ENCODE measurements around the gene CLDN34.

CLDN34 gene

DNA sequence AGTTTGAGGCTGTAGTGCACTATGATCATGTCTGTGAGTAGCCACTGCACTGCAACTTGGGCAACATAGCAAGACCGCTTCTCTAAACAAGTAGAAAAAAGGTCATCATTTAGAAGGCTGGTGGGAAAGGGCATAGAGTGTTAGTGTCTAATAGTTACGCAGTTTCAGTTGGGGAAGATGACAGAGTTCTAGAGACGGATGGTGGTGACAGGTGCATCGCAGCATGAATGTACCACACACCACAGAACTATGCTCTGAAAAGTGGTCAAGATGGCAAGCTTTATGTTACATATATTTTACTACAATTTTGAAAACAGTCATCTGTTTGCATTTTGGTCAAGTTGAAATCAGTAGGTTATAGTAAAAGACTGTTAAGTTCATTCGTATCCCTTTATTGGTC lies 23.7 kb upstream of the CLDN34 start:
- Histone ChIP-seq H3K27ac (ENCODE audit: low read length) (no peak overlapping the region), H3K36me3 (ENCODE audit: insufficient read depth, low read depth, low read length) (peaks cover 43% of the 10 kb centered on the region; the same call in 1 of the 2 replicates), H3K9me3 (ENCODE audit: insufficient read depth, low read depth, low read length) (no peaks in the 10 kb centered on the region), H3K27me3 (ENCODE audit: insufficient read depth, low read length) (no peaks in the 10 kb centered on the region), H3K4me3 (ENCODE audit: low read length) (no peak overlapping the region), H3K4me1 (ENCODE audit: insufficient read depth, low read length) (no peaks in the 10 kb centered on the region), H3K9ac (ENCODE audit: low read depth, low read length) (no peak overlapping the region)

DNA sequence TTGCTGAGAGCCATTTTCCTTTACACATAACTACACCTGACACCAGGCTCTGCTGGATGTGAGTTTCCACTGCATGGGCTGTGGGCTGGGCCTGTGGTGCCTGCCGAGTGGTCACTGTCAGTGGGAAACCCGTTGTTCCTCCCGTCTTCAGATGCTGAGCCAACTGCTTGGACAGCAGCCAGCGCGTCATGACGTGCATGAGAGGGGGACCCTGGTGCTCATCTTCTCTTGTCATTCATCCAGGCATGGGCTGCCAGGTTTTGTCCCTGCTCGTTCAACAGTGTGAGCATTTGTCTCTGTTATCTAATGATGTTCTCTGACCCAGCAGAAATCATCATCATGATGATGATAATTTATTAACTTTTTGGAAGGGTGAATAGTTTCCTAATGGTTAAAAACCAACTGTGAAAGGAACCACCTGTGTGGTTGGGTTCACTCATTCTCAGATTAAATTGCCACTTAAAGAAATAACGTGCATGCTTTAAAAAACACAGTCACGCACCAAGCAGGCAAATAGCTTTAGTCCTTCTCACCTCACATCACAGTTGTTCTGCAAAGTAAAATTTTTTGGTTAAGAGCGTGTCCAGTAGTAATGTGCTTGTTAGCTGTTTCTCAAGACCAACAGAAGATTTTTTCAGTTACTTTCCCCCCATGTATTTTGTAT lies 19.9 kb upstream of the CLDN34 start:
- Histone ChIP-seq H3K9me3 (ENCODE audit: insufficient read depth, low read depth, low read length) (no peaks in the 10 kb centered on the region), H3K9ac (ENCODE audit: low read depth, low read length) (no peak overlapping the region), H3K4me1 (ENCODE audit: insufficient read depth, low read length) (no peaks in the 10 kb centered on the region), H3K27me3 (ENCODE audit: insufficient read depth, low read length) (no peaks in the 10 kb centered on the region), H3K4me3 (ENCODE audit: low read length) (no peak overlapping the region), H3K36me3 (ENCODE audit: insufficient read depth, low read depth, low read length) (peaks cover 23% of the 10 kb centered on the region; the same call in 1 of the 2 replicates), H3K27ac (ENCODE audit: low read length) (no peak overlapping the region)

DNA sequence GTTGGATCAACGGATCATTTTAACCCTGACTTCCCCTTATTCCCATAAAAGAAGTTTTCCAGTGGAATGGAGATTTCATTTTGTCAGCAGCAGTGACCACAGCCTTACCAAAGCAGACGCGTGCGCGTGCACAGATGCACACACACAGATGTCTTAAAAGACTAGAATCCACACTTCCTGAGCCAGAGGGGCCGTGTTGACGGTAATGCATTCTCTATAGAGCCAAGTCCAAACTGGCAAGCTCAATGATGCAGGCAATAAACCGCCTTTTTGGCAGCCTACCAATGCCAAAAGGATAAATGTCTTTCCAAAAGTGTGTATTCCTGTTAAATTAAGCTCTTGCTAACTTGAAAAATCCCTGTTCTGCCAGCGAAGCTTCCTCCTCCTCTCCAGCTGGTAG lies 18.8 kb upstream of the CLDN34 start:
- no peak overlapping the region for H3K4me3 ChIP-seq (ENCODE audit: low read length)
- no peak overlapping the region for H3K9ac ChIP-seq (ENCODE audit: low read depth, low read length)
- no peaks in the 10 kb centered on the region for H3K4me1 ChIP-seq (ENCODE audit: insufficient read depth, low read length)
- no peaks in the 10 kb centered on the region for H3K9me3 ChIP-seq (ENCODE audit: insufficient read depth, low read depth, low read length)
- no peaks in the 10 kb centered on the region for H3K27me3 ChIP-seq (ENCODE audit: insufficient read depth, low read length)
- peaks cover 17% of the 10 kb centered on the region; the same call in 1 of the 2 replicates for H3K36me3 ChIP-seq (ENCODE audit: insufficient read depth, low read depth, low read length)
- no peak overlapping the region for H3K27ac ChIP-seq (ENCODE audit: low read length)

DNA sequence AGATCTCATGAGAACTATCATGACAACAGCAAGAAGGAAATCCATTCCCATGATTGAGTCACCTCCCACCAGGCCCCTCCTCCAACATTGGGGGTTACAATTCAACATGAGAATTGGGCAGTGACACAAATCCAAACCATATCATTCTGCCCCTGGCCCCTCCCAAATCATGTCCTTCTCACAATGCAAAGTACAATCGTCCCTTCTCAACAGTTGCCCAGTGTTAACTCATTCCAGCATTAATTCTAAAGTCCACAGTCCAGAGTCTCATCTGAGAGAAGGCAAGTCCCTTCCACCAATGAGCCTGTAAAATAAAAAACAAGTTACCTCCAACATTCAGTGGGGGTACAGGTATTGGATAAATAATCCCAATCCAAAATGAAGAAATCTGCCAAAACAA lies 14.9 kb upstream of the CLDN34 start:
- Histone ChIP-seq H3K4me1 (ENCODE audit: insufficient read depth, low read length) (no peaks in the 10 kb centered on the region), H3K4me3 (ENCODE audit: low read length) (no peak overlapping the region), H3K9ac (ENCODE audit: low read depth, low read length) (no peak overlapping the region), H3K9me3 (ENCODE audit: insufficient read depth, low read depth, low read length) (no peaks in the 10 kb centered on the region), H3K27me3 (ENCODE audit: insufficient read depth, low read length) (no peaks in the 10 kb centered on the region), H3K36me3 (ENCODE audit: insufficient read depth, low read depth, low read length) (peaks cover 8% of the 10 kb centered on the region; the same call in 1 of the 2 replicates), H3K27ac (ENCODE audit: low read length) (no peak overlapping the region)

DNA sequence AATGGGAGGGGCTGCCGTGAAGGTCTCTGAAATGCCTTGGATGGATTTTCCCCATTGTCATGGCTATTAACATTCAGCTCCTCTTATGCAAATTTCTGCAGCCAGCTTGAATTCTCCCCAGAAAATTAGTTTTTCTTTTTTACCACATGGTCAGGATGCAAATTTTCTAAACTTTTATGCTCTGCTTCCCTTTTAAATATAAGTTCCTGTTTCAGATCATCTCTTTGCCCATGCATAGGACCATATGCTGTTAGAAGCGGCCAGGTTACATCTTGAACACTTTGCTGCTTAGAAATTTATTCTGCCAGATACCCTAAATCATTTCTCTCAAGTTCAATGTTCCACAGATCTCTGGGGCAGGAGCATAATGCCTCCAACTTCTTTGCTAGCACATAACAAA lies 13.8 kb upstream of the CLDN34 start:
- no peak overlapping the region for H3K4me3 ChIP-seq (ENCODE audit: low read length)
- no peak overlapping the region for H3K9ac ChIP-seq (ENCODE audit: low read depth, low read length)
- no peaks in the 10 kb centered on the region for H3K9me3 ChIP-seq (ENCODE audit: insufficient read depth, low read depth, low read length)
- H3K27ac ChIP-seq (ENCODE audit: low read length) = no peak overlapping the region
- no peaks in the 10 kb centered on the region for H3K36me3 ChIP-seq (ENCODE audit: insufficient read depth, low read depth, low read length)
- H3K4me1 ChIP-seq (ENCODE audit: insufficient read depth, low read length) = no peaks in the 10 kb centered on the region
- H3K27me3 ChIP-seq (ENCODE audit: insufficient read depth, low read length) = no peaks in the 10 kb centered on the region

DNA sequence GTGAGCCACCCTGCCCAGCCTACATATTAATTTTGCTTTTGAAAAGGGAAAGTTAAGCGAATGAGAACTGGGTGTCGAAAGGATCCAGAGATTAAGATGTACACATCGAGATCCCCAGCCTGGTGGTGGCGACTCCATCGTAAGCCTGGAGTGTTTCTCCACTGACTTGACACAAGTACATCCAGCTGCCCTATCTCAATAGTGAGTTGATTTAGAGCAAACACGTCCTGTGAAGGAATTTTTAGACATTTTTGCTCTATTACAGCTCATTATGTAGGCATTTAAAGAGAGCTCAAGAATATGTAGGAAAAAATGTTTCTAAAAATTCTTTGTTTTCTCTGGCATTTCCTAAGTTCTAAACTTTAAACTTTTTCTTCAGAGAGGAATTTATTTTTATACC lies 11.7 kb upstream of the CLDN34 start:
- Histone ChIP-seq H3K27ac (ENCODE audit: low read length) (no peak overlapping the region), H3K9me3 (ENCODE audit: insufficient read depth, low read depth, low read length) (no peaks in the 10 kb centered on the region), H3K4me1 (ENCODE audit: insufficient read depth, low read length) (no peaks in the 10 kb centered on the region), H3K36me3 (ENCODE audit: insufficient read depth, low read depth, low read length) (no peaks in the 10 kb centered on the region), H3K27me3 (ENCODE audit: insufficient read depth, low read length) (no peaks in the 10 kb centered on the region), H3K9ac (ENCODE audit: low read depth, low read length) (no peak overlapping the region), H3K4me3 (ENCODE audit: low read length) (no peak overlapping the region)

DNA sequence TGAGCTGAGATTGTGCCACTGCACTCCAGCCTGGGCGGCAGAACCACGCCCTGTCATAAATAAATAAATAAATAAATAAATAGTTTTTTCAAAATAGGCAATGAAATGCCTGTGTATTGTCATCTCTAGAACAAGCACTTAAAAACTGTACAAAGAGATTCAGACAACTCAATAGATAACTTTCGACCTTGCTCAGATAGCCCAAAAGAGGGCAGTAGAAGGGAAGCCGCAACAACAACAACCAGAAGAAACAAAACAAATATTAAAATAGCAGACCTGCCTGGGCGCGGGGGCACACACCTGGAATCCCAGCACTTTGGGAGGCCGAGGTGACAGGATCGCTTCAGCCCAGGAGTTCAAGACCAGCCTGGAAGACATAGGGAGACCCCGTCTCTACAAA lies 9.4 kb upstream of the CLDN34 start:
- H3K9ac ChIP-seq (ENCODE audit: low read depth, low read length) = no peak overlapping the region
- H3K9me3 ChIP-seq (ENCODE audit: insufficient read depth, low read depth, low read length) = no peaks in the 10 kb centered on the region
- H3K4me3 ChIP-seq (ENCODE audit: low read length) = no peak overlapping the region
- no peaks in the 10 kb centered on the region for H3K36me3 ChIP-seq (ENCODE audit: insufficient read depth, low read depth, low read length)
- H3K4me1 ChIP-seq (ENCODE audit: insufficient read depth, low read length) = no peaks in the 10 kb centered on the region
- no peak overlapping the region for H3K27ac ChIP-seq (ENCODE audit: low read length)
- no peaks in the 10 kb centered on the region for H3K27me3 ChIP-seq (ENCODE audit: insufficient read depth, low read length)

DNA sequence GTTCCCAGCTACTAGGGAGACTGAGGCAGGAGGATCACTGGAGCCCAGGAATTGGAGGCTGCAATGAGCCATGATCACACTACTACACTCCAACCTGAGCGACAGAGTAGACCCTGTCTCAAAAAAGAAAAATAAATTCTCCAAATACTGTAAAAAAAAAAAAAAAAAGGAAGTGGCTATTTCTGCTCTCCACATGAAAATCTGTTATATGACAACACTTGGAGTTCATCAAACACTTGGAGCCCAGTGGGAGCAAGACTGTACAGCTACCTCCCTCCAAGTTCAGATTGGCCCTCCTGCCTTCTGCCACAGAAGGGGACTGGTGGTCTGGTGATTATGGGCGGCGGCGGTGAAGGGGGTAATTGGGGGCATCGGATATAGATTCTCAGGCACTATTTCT lies 9.0 kb upstream of the CLDN34 start:
- Histone ChIP-seq H3K36me3 (ENCODE audit: insufficient read depth, low read depth, low read length) (no peaks in the 10 kb centered on the region), H3K27me3 (ENCODE audit: insufficient read depth, low read length) (no peaks in the 10 kb centered on the region), H3K4me1 (ENCODE audit: insufficient read depth, low read length) (no peaks in the 10 kb centered on the region), H3K4me3 (ENCODE audit: low read length) (no peak overlapping the region), H3K9ac (ENCODE audit: low read depth, low read length) (no peak overlapping the region), H3K9me3 (ENCODE audit: insufficient read depth, low read depth, low read length) (no peaks in the 10 kb centered on the region), H3K27ac (ENCODE audit: low read length) (no peak overlapping the region)

DNA sequence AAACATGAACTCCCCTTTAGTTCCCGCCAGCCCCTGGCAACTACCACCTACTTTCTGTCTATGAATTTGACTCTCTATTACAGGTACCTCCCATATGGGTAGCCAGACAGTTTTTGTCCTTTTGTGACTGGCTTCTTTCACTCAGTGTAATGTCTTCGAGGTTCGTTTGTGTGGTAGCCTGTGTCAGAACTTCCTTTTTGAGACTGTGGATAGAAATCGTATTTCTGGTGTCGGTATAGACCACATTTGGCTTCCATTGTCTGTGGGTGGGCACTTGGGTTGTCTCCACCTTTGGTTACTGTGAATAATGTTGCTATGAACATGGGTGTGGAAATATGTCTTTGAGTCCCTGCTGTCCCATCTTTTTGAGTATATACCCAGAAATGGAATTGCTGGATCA lies 5.4 kb upstream of the CLDN34 start:
- Histone ChIP-seq H3K36me3 (ENCODE audit: insufficient read depth, low read depth, low read length) (no peaks in the 10 kb centered on the region), H3K27ac (ENCODE audit: low read length) (no peak overlapping the region), H3K9ac (ENCODE audit: low read depth, low read length) (no peak overlapping the region), H3K4me1 (ENCODE audit: insufficient read depth, low read length) (no peaks in the 10 kb centered on the region), H3K9me3 (ENCODE audit: insufficient read depth, low read depth, low read length) (no peaks in the 10 kb centered on the region), H3K27me3 (ENCODE audit: insufficient read depth, low read length) (no peaks in the 10 kb centered on the region), H3K4me3 (ENCODE audit: low read length) (no peak overlapping the region)

DNA sequence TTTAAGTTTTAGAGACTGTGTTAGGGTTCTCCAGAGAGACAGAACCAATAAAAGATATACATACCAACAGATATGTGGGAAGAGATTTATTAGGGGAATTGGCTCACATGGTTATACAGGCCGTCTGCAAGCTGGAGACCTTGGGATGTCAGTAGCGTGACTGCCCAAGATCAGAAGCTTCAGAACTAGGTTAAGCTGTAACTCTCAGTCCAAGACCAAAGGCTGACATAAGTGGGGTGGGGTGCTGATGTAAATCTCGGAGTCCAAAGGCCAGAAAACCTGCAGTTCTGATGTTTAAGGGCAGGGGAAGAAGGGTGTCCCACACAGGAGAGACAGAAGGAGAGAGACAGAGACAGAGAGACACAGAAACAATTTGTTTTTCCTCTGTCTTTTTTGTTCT lies 10.5 kb downstream of the CLDN34 start:
- no peak overlapping the region for H3K9ac ChIP-seq (ENCODE audit: low read depth, low read length)
- no peaks in the 10 kb centered on the region for H3K36me3 ChIP-seq (ENCODE audit: insufficient read depth, low read depth, low read length)
- no peaks in the 10 kb centered on the region for H3K9me3 ChIP-seq (ENCODE audit: insufficient read depth, low read depth, low read length)
- no peak overlapping the region for H3K27ac ChIP-seq (ENCODE audit: low read length)
- no peaks in the 10 kb centered on the region; the same call in 1 of the 2 replicates for H3K4me1 ChIP-seq (ENCODE audit: insufficient read depth, low read length)
- no peak overlapping the region for H3K4me3 ChIP-seq (ENCODE audit: low read length)
- no peaks in the 10 kb centered on the region for H3K27me3 ChIP-seq (ENCODE audit: insufficient read depth, low read length)

DNA sequence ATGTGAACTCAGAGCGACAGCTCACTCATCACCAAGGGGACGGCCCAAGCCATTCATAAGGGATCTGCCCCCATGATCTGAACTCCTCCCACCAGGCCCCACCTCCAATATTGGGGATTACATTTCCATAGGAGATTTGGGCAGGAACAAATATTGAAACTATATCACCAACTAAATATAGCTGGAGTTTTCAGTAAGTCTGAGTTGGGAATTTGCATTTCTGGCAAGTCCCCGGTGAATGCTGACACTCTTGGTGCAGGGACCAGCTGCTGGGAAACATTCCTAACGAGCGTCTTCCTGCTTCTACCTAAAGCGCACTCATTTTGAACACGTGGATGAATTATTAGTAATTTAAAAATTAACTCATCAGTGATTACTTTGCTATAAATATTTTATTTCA lies 13.2 kb downstream of the CLDN34 start:
- Histone ChIP-seq H3K36me3 (ENCODE audit: insufficient read depth, low read depth, low read length) (no peaks in the 10 kb centered on the region), H3K27ac (ENCODE audit: low read length) (no peak overlapping the region), H3K4me3 (ENCODE audit: low read length) (no peak overlapping the region), H3K9ac (ENCODE audit: low read depth, low read length) (no peak overlapping the region), H3K27me3 (ENCODE audit: insufficient read depth, low read length) (no peaks in the 10 kb centered on the region), H3K9me3 (ENCODE audit: insufficient read depth, low read depth, low read length) (no peaks in the 10 kb centered on the region), H3K4me1 (ENCODE audit: insufficient read depth, low read length) (no peaks in the 10 kb centered on the region; the same call in 1 of the 2 replicates)

DNA sequence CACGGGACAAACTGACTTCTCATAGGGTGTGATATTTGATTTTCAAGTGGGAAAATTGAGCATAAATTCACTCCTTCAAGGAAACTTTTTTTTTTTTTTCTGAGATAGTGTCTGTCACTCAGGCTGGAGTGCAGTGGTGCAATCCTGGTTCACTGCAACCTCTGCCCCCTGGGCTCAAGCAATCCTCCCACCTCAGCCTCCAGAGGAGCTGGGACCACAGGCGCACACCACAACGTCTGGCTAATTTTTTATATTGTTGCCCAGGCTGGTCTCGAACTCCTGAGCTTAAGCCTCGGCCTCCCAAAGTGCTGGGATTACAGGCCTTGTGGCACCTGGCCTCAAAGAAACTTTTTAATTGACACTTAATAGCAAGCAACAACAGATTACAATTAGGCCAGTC lies 13.8 kb downstream of the CLDN34 start:
- Histone ChIP-seq H3K4me3 (ENCODE audit: low read length) (no peak overlapping the region), H3K9me3 (ENCODE audit: insufficient read depth, low read depth, low read length) (no peaks in the 10 kb centered on the region), H3K4me1 (ENCODE audit: insufficient read depth, low read length) (no peaks in the 10 kb centered on the region; the same call in 1 of the 2 replicates), H3K36me3 (ENCODE audit: insufficient read depth, low read depth, low read length) (no peaks in the 10 kb centered on the region), H3K9ac (ENCODE audit: low read depth, low read length) (no peak overlapping the region), H3K27ac (ENCODE audit: low read length) (no peak overlapping the region), H3K27me3 (ENCODE audit: insufficient read depth, low read length) (no peaks in the 10 kb centered on the region)

Data from iPS-20b (cell line).